ENCODE results near the gene MAT2B.
A peak's percentile ranks its signal among the peaks of the same experiment; 100 is the strongest.

Gene MAT2B

GRCh38 chr5:163460562-163461171 is 44.8 kb upstream of the MAT2B start, which contains the start of gene HMMR (continued):
- TF ChIP-seq PRDM4 (tag by site-specific recombination; IDR thresholded peaks at IDR 0.05) (peak; percentile 91), ZNF449 (tag by site-specific recombination; IDR thresholded peaks at IDR 0.05) (0 out of 2 replicates have a peak, but pooled peaks have one; percentile 51), ZNF626 (tag by site-specific recombination; IDR thresholded peaks at IDR 0.05) (no peak)

DNA sequence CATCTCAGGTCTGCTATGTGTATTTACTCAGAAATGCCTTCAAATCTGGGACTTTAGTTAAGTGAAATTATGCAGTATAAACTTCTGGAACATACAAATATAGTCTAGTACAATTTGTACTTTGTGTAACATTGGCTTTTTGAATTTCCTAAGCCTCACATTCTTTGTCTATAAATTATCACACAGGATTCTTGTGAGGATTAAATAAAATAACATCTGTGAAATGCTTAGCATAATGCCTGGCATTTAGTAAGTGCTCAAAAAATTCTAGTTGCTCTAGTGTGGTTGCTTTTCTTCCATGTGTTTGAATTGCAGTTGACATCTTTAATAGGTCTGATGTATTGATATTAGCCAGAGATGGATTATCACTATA is 42.4 kb upstream of the MAT2B start:
- ChIA-PET CTCF (interaction anchor here (0.6 kb wide), 1 partner anchor 336 kb away, joined by 3 read pairs; no protein-coding TSS in a partner anchor), POLR2A (interaction anchor here (0.7 kb wide), 1 partner anchor 48 kb away, joined by 5 read pairs; no protein-coding TSS in a partner anchor)
- Histone ChIP-seq H3K4me1 (ENCODE audit: control insufficient read depth, insufficient read depth, low read length) (peaks cover 7% of the 10 kb centered on the region), H3K4me3 (ENCODE audit: low read depth, low read length) (no peak overlapping the region), H3K36me3 (ENCODE audit: control insufficient read depth in 2 of 2, insufficient read depth in 1 of 2, low read length in 2 of 2) (peaks cover 26 to 28% of the 10 kb centered on the region in 2 experiments), H3K9me3 (ENCODE audit: control insufficient read depth, insufficient read depth, low read depth, low read length) (no peaks in the 10 kb centered on the region), H3K27ac (ENCODE audit: extremely low read depth, low read depth, low read length) (no peak overlapping the region)
- TF ChIP-seq, protein P1, sequence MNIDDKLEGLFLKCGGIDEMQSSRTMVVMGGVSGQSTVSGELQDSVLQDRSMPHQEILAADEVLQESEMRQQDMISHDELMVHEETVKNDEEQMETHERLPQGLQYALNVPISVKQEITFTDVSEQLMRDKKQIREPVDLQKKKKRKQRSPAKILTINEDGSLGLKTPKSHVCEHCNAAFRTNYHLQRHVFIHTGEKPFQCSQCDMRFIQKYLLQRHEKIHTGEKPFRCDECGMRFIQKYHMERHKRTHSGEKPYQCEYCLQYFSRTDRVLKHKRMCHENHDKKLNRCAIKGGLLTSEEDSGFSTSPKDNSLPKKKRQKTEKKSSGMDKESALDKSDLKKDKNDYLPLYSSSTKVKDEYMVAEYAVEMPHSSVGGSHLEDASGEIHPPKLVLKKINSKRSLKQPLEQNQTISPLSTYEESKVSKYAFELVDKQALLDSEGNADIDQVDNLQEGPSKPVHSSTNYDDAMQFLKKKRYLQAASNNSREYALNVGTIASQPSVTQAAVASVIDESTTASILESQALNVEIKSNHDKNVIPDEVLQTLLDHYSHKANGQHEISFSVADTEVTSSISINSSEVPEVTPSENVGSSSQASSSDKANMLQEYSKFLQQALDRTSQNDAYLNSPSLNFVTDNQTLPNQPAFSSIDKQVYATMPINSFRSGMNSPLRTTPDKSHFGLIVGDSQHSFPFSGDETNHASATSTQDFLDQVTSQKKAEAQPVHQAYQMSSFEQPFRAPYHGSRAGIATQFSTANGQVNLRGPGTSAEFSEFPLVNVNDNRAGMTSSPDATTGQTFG (tag by site-specific recombination; IDR thresholded peaks at IDR 0.05; ENCODE audit: borderline replicate concordance), result no peak
- no peak for TF ChIP-seq FEZF1 (tag by site-specific recombination; IDR thresholded peaks at IDR 0.05)
- TF ChIP-seq PATZ1 (tag by site-specific recombination; IDR thresholded peaks at IDR 0.05), result no peak
- TF ChIP-seq ZNF76 (tag by site-specific recombination; IDR thresholded peaks at IDR 0.05; ENCODE audit: borderline replicate concordance, low read depth), result no peak
- TF ChIP-seq, protein P2, sequence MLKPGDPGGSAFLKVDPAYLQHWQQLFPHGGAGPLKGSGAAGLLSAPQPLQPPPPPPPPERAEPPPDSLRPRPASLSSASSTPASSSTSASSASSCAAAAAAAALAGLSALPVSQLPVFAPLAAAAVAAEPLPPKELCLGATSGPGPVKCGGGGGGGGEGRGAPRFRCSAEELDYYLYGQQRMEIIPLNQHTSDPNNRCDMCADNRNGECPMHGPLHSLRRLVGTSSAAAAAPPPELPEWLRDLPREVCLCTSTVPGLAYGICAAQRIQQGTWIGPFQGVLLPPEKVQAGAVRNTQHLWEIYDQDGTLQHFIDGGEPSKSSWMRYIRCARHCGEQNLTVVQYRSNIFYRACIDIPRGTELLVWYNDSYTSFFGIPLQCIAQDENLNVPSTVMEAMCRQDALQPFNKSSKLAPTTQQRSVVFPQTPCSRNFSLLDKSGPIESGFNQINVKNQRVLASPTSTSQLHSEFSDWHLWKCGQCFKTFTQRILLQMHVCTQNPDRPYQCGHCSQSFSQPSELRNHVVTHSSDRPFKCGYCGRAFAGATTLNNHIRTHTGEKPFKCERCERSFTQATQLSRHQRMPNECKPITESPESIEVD (tag by site-specific recombination; IDR thresholded peaks at IDR 0.05), result no peak
- TF ChIP-seq ZNF792 (tag by site-specific recombination; IDR thresholded peaks at IDR 0.05), result no peak
- TF ChIP-seq ZNF747 (tag by site-specific recombination; IDR thresholded peaks at IDR 0.05), result no peak
- TF ChIP-seq ZNF544 (tag by site-specific recombination; IDR thresholded peaks at IDR 0.05), result no peak
- TF ChIP-seq ZNF791 (tag by site-specific recombination; IDR thresholded peaks at IDR 0.05), result no peak
- TF ChIP-seq BCL11B (tag by site-specific recombination; IDR thresholded peaks at IDR 0.05; ENCODE audit: low read depth), result no peak
- TF ChIP-seq ZNF48 (tag by site-specific recombination; IDR thresholded peaks at IDR 0.05), result no peak
- no peak for TF ChIP-seq ZNF610 (tag by site-specific recombination; IDR thresholded peaks at IDR 0.05; ENCODE audit: borderline replicate concordance)
- TF ChIP-seq, protein P3, sequence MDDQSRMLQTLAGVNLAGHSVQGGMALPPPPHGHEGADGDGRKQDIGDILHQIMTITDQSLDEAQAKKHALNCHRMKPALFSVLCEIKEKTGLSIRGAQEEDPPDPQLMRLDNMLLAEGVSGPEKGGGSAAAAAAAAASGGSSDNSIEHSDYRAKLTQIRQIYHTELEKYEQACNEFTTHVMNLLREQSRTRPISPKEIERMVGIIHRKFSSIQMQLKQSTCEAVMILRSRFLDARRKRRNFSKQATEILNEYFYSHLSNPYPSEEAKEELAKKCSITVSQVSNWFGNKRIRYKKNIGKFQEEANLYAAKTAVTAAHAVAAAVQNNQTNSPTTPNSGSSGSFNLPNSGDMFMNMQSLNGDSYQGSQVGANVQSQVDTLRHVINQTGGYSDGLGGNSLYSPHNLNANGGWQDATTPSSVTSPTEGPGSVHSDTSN (CRISPR knock-in tag; IDR thresholded peaks at IDR 0.05), result no peak
- TF ChIP-seq ZNF473 (tag by site-specific recombination; IDR thresholded peaks at IDR 0.05), result no peak
- TF ChIP-seq, protein P4, sequence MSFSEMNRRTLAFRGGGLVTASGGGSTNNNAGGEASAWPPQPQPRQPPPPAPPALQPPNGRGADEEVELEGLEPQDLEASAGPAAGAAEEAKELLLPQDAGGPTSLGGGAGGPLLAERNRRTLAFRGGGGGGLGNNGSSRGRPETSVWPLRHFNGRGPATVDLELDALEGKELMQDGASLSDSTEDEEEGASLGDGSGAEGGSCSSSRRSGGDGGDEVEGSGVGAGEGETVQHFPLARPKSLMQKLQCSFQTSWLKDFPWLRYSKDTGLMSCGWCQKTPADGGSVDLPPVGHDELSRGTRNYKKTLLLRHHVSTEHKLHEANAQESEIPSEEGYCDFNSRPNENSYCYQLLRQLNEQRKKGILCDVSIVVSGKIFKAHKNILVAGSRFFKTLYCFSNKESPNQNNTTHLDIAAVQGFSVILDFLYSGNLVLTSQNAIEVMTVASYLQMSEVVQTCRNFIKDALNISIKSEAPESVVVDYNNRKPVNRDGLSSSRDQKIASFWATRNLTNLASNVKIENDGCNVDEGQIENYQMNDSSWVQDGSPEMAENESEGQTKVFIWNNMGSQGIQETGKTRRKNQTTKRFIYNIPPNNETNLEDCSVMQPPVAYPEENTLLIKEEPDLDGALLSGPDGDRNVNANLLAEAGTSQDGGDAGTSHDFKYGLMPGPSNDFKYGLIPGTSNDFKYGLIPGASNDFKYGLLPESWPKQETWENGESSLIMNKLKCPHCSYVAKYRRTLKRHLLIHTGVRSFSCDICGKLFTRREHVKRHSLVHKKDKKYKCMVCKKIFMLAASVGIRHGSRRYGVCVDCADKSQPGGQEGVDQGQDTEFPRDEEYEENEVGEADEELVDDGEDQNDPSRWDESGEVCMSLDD (tag by site-specific recombination; IDR thresholded peaks at IDR 0.05), result no peak
- no peak for TF ChIP-seq ZNF785 (tag by site-specific recombination; IDR thresholded peaks at IDR 0.05)
